CD4-positive, alpha-beta T cell (primary cell): ENCODE data around the gene DNAJC13. TPM values are rescaled to one million over a fixed set of nuclear protein-coding genes. Genes with fewer than 3 reads are reported as not detected.

ENCODE experiments used
- ATAC-seq: fragments of 200-7000 bp; cut with Tn5 transposase; one replicate; pipeline ENCODE4 v1.10.0; 2022; ENCODE audit warnings: mild to moderate bottlenecking; ENCODE audit not compliant: poor library complexity
- CTCF ChIA-PET: fragments of 350-600 bp; sonication (Branson Sonifier 250); formaldehyde crosslinking; loops from one replicate; lab custom pipeline; 2021; ENCODE audit warnings: antibody characterized with exemption, inconsistent platforms; lab: Charles Lee
- POLR2A ChIA-PET: fragments of 350-600 bp; sonication (Branson Sonifier 250); formaldehyde crosslinking; loops from one replicate; lab custom pipeline; 2021; ENCODE audit warnings: antibody characterized with exemption, inconsistent platforms; lab: Charles Lee
- DNase-seq, 14 experiments: peaks; one replicate each; pipeline ENCODE4 v3.0.0-alpha.2; 2013 to 2020; ENCODE audit warnings: mixed read lengths in 2 of 14
- H3K27ac ChIP-seq, 2 donors: one replicate each; pipeline versions ENCODE4 v1.5.1 to v1.7.0; 2013; ENCODE audit warnings: low read length in 2 of 2, low read depth in 1 of 2, mild to moderate bottlenecking in 1 of 2
- H3K27me3 ChIP-seq, 2 experiments: 1 replicate in 1 of 2; 2 replicates in 1 of 2; pipeline versions ENCODE4 v1.6.1 to v1.7.0; 2013; ENCODE audit warnings: low read length in 2 of 2, control low read depth in 1 of 2, mild to moderate bottlenecking in 1 of 2, moderate library complexity in 1 of 2; ENCODE audit not compliant: insufficient read depth in 2 of 2, control insufficient read depth in 1 of 2
- H3K36me3 ChIP-seq: one replicate; pipeline ENCODE4 v1.6.1; 2013; ENCODE audit warnings: low read length, control low read depth; ENCODE audit not compliant: insufficient read depth
- H3K4me1 ChIP-seq: one replicate; pipeline ENCODE4 v1.6.1; 2013; ENCODE audit warnings: low read length, control low read depth; ENCODE audit not compliant: insufficient read depth
- H3K4me3 ChIP-seq: one replicate; pipeline ENCODE4 v1.5.1; 2013; ENCODE audit warnings: mild to moderate bottlenecking, low read length, moderate library complexity
- H3K9me3 ChIP-seq, 2 experiments: 1 replicate in 1 of 2; 2 replicates in 1 of 2; pipeline versions ENCODE4 v1.6.1 to v1.7.0; 2013; ENCODE audit warnings: low read length in 2 of 2, mild to moderate bottlenecking in 2 of 2, control low read depth in 1 of 2, moderate library complexity in 1 of 2; ENCODE audit not compliant: control insufficient read depth in 1 of 2, insufficient read depth in 1 of 2
- H3K27ac Mint-ChIP-seq: one replicate; pipeline ENCODE4 v1.8.0; 2020; ENCODE audit warnings: mixed read lengths
- H3K27me3 Mint-ChIP-seq: one replicate; pipeline ENCODE4 v1.8.0; 2021; ENCODE audit warnings: mixed read lengths
- H3K36me3 Mint-ChIP-seq: one replicate; pipeline ENCODE4 v1.8.0; 2021; ENCODE audit warnings: low read depth, mixed read lengths
- H3K4me1 Mint-ChIP-seq: one replicate; pipeline ENCODE4 v1.8.0; 2021; ENCODE audit warnings: low read depth, mixed read lengths
- H3K4me3 Mint-ChIP-seq: one replicate; pipeline ENCODE4 v1.8.0; 2020; ENCODE audit warnings: mild to moderate bottlenecking, mixed read lengths
- H3K9me3 Mint-ChIP-seq: one replicate; pipeline ENCODE4 v1.8.0; 2020; ENCODE audit warnings: mixed read lengths
- CTCF ChIP-seq: fragments of 200-600 bp; IDR thresholded peaks from one replicate; pipeline ENCODE4 v1.8.0; 2022; ENCODE audit warnings: antibody characterized with exemption, mild to moderate bottlenecking
- intact Hi-C, 2 experiments: fragments of 100-400 bp; cut with DNase I in 1 of 2; cut with micrococcal nuclease in 1 of 2; formaldehyde crosslinking; loops; one replicate each; pipeline versions ENCODE4 v1.15.1 to v1.9.0; 2023 to 2025; cut with DNase I, micrococcal nuclease
- total RNA-seq, 174 experiments: library from RNA in 2 of 174; stranded (reverse) in 2 of 174; gene quantifications; one replicate each; pipeline ENCODE4 v1.2.3 and lab custom pipeline; 2021 to 2026

Gene DNAJC13
- total RNA-seq, 2 experiments from 2014 or later, result 13.5 to 14.3 TPM

- Mint-ChIP-seq H3K9me3 (no peaks in the 10 kb centered on the region), H3K4me3 (no peak overlapping the region), H3K4me1 (no peaks in the 10 kb centered on the region), H3K27me3 (no peaks in the 10 kb centered on the region), H3K36me3 (no peaks in the 10 kb centered on the region), H3K27ac (no peak overlapping the region)
- no peak for TF ChIP-seq CTCF
- no peak for DNase-seq
- peaks cover 0 to 3% of the 10 kb centered on the region in 2 experiments for H3K9me3 ChIP-seq
- no peak overlapping the region for H3K27ac ChIP-seq
- intact Hi-C loops, result no loop called here
- CTCF ChIA-PET, result no interaction called here
- H3K36me3 ChIP-seq, result no peaks in the 10 kb centered on the region
- ATAC-seq, result no peak
- H3K4me1 ChIP-seq, result no peaks in the 10 kb centered on the region
- H3K4me3 ChIP-seq, result no peak overlapping the region
- no peaks in the 10 kb centered on the region for H3K27me3 ChIP-seq
- POLR2A ChIA-PET, result no interaction called here
These were observed 16.0 kb upstream of the DNAJC13 start for GRCh38 chr3:132401255-132401654.

GRCh38 chr3:132404276-132404675, 13.0 kb upstream of the DNAJC13 start:
- Mint-ChIP-seq H3K9me3 (no peaks in the 10 kb centered on the region), H3K36me3 (no peaks in the 10 kb centered on the region), H3K27me3 (no peaks in the 10 kb centered on the region), H3K27ac (no peak overlapping the region), H3K4me1 (no peaks in the 10 kb centered on the region), H3K4me3 (no peak overlapping the region)
- ChIA-PET CTCF (no interaction called here), POLR2A (no interaction called here)
- H3K36me3 ChIP-seq, result no peaks in the 10 kb centered on the region
- intact Hi-C loops, result no loop called here
- no peaks in the 10 kb centered on the region for H3K4me1 ChIP-seq
- ATAC-seq (no peak), DNase-seq (no peak)
- H3K9me3 ChIP-seq, result no peaks in the 10 kb centered on the region
- TF ChIP-seq CTCF, result no peak
- no peak overlapping the region for H3K27ac ChIP-seq
- no peaks in the 10 kb centered on the region for H3K27me3 ChIP-seq
- H3K4me3 ChIP-seq, result no peak overlapping the region

- Mint-ChIP-seq H3K27ac (no peak overlapping the region), H3K4me3 (no peak overlapping the region), H3K36me3 (no peaks in the 10 kb centered on the region), H3K4me1 (no peaks in the 10 kb centered on the region), H3K9me3 (no peaks in the 10 kb centered on the region), H3K27me3 (no peaks in the 10 kb centered on the region)
- Histone ChIP-seq H3K27ac (no peak overlapping the region), H3K4me1 (no peaks in the 10 kb centered on the region), H3K27me3 (no peaks in the 10 kb centered on the region), H3K9me3 (no peaks in the 10 kb centered on the region), H3K4me3 (no peak overlapping the region), H3K36me3 (no peaks in the 10 kb centered on the region)
- TF ChIP-seq CTCF, result no peak
- ATAC-seq, result no peak
- intact Hi-C loops, result no loop called here
- CTCF ChIA-PET, result interaction anchor here (0.6 kb wide), 1 partner anchor 61 kb away, joined by 3 read pairs; no protein-coding TSS in a partner anchor
- POLR2A ChIA-PET, result no interaction called here
- DNase-seq, result no peak
These were observed 12.1 kb upstream of the DNAJC13 start for GRCh38 chr3:132405188-132405587.
